NCI-H345 (cell line): Measurements from ENCODE around the gene ZNF830.
"Not testable (repeated sequence)": the region's sequence is repeated elsewhere in the genome, so short reads cannot be mapped to it uniquely, and the experiment has no call there.

Experiments
- DNase-seq: peaks from one replicate; lab custom pipeline; 2025; lab: John Stamatoyannopoulos, UW

The ZNF830 gene

GRCh38 chr17:34991606-34992005 lies 30.3 kb downstream of the ZNF830 start:
- no peak for DNase-seq

- DNase-seq = no peak
These were observed 31.7 kb downstream of the ZNF830 start for GRCh38 chr17:34993031-34993430.

- no peak for DNase-seq
These were observed 35.3 kb downstream of the ZNF830 start for GRCh38 chr17:34996422-34997285.

GRCh38 chr17:34997355-34997862 lies 36.1 kb downstream of the ZNF830 start:
- no peak for DNase-seq

- peak; percentile 49 for DNase-seq
These were observed 36.9 kb downstream of the ZNF830 start for GRCh38 chr17:34998205-34998604.

- no peak for DNase-seq
These were observed 38.1 kb downstream of the ZNF830 start for GRCh38 chr17:34999456-34999855.

GRCh38 chr17:35000965-35001364 lies 39.6 kb downstream of the ZNF830 start:
- not testable (repeated sequence) for DNase-seq

GRCh38 chr17:35001549-35001948 lies 40.2 kb downstream of the ZNF830 start:
- DNase-seq = no peak

GRCh38 chr17:35002876-35003551 lies 41.7 kb downstream of the ZNF830 start:
- no peak for DNase-seq

GRCh38 chr17:35003778-35004177 lies 42.4 kb downstream of the ZNF830 start:
- no peak for DNase-seq

GRCh38 chr17:35006345-35006744 lies 45.0 kb downstream of the ZNF830 start:
- DNase-seq = no peak

- DNase-seq = no peak
These were observed 45.6 kb downstream of the ZNF830 start for GRCh38 chr17:35006961-35007360.

GRCh38 chr17:35010093-35010492 lies 48.8 kb downstream of the ZNF830 start:
- no peak for DNase-seq

GRCh38 chr17:35011671-35012216 lies 50.4 kb downstream of the ZNF830 start:
- DNase-seq = no peak
